NCI-H345 treated with DMSO at 0.1 percent for 48 hours (cell line): Measurements from ENCODE around the gene NAPEPLD.
"Not testable (repeated sequence)": the region's sequence is repeated elsewhere in the genome, so short reads cannot be mapped to it uniquely, and the experiment has no call there.

Experiments
- DNase-seq: peaks from one replicate; lab custom pipeline; 2025; ENCODE audit not compliant: unreplicated experiment; lab: John Stamatoyannopoulos, UW

Gene NAPEPLD

GRCh38 chr7:103068414-103069403, 80.2 kb downstream of the NAPEPLD start:
- DNase-seq, result no peak

GRCh38 chr7:103065667-103066066, 83.2 kb downstream of the NAPEPLD start:
- no peak for DNase-seq

- no peak for DNase-seq
These were observed 85.0 kb downstream of the NAPEPLD start for GRCh38 chr7:103063895-103064294.

DNA sequence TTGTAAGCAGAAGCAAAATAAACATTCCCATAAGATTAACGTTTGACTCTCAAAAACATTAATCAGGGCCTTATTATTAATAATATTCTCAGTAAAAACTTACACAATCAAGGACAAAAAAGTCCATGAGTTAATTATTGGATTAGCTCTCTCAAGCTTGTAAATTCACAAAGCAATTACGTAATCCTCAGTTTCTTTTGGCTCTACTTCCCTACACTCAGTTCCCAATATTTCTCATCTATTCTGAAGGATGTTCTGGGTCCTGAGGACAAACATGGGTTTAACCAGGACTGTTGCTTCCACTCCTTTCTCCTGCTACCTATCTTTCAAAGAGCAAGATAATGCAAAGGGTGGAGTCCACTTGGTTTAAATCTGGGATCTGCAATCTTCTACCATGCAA, 89.4 kb downstream of the NAPEPLD start:
- DNase-seq, result no peak

DNA sequence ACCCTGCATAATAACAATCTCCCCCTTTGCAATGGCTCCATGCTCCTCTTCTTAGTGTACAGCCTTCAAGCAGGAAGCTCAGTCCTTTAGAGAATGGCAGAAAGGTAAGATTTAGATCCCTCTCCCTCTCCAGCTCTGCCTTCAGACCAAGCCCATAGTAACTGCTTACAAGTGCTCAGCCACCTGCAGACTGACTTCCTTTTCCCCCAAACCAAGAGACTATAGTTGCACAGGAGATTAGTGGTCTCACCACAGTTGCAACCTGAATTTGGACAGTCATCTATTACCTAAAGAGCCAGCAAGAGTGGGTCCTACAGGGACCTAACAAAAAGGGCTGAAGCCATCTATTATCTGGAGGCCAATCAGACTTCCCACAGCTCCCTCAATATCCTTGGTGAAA, 90.8 kb downstream of the NAPEPLD start:
- no peak for DNase-seq

DNA sequence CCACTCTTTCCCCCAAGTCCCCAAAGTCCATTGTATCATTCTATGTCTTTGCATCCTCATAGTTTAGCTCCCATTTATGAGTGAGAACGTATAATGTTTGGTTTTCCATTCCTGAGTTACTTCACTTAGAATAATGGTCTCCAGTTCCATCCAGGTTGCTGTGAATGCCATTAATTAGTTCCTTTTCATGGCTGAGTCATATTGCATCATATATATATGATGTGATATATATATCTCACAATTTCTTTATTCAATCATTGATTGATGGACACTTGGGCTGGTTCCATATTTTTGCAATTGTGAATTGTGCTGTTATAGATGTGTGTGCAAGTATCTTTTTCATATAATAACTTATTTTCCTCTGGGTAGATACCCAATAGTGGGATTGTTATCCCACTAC, 92.9 kb downstream of the NAPEPLD start:
- not testable (repeated sequence) for DNase-seq

- DNase-seq, result no peak
These were observed 97.4 kb downstream of the NAPEPLD start for GRCh38 chr7:103051519-103051918.
